HG02938 (cell line): Measurements from ENCODE around the gene FAM229A.

Experiments
- ATAC-seq: cut with Tn5 transposase; IDR thresholded peaks from one replicate; pipeline ENCODE4 v1.9.1; 2021; ENCODE audit warnings: mild to moderate bottlenecking, moderate library complexity; ENCODE audit not compliant: unreplicated experiment

Gene FAM229A

GRCh38 chr1:32350785-32351398, 11.4 kb downstream of the FAM229A start:
- ATAC-seq = peak; percentile 17

DNA sequence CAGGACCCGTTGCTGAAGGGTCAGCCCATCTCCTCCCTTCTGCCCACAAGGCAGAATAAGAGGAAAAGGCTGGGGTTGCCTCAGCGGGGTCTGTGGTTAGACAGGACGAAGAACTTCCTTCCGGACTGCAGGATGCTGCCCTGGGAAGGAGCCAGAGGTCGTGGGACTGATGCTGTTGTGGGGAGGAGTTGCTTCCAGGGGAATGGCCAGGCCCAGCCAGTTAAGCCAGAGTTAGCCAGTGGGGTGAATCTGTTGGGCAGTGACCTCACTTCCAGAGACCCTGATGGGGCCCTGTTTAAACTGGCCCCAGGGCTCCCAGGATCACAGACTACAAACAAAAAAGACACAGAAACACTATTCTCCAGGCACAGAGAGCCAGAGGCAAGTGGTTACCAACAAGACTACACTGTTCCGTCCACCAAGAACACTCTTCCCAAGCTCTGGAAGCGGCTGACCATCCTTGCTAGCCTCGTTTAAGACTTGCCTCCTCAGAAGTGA, 13.0 kb downstream of the FAM229A start:
- no peak for ATAC-seq

GRCh38 chr1:32346532-32347157, 15.6 kb downstream of the FAM229A start:
- ATAC-seq = no peak

GRCh38 chr1:32345289-32345827, 16.9 kb downstream of the FAM229A start:
- no peak for ATAC-seq

- ATAC-seq = no peak
These were observed 19.6 kb downstream of the FAM229A start for GRCh38 chr1:32342704-32343103.

GRCh38 chr1:32341971-32342370, 20.3 kb downstream of the FAM229A start:
- ATAC-seq = no peak

DNA sequence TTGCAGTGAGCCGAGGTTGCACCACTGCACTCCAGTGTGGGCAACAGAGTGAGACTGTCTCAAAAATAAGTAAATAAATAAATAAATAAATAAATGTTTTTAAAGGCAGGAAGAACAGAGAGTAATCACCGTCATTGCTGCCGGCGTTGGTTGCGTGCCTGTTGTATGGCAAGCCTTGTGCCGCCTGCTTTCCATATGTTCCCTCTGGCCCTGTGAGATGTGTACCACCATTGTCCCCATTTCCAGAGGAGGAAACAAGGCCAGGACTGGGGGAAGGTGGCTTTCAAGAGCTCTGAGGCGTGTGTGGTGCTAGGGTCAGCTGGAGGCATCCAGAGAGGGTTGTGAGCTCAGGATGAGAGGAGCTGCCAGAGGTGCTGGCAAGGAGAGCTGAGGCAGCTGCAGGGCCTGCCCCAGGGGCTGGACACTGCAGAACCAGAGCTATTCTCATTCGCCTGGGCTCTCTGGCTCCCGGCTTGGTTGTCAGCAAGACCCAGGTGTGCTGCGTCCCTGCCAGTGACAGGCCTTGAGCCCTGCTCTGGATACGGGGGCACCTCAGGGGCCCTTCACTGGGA, 21.0 kb downstream of the FAM229A start:
- ATAC-seq = no peak

DNA sequence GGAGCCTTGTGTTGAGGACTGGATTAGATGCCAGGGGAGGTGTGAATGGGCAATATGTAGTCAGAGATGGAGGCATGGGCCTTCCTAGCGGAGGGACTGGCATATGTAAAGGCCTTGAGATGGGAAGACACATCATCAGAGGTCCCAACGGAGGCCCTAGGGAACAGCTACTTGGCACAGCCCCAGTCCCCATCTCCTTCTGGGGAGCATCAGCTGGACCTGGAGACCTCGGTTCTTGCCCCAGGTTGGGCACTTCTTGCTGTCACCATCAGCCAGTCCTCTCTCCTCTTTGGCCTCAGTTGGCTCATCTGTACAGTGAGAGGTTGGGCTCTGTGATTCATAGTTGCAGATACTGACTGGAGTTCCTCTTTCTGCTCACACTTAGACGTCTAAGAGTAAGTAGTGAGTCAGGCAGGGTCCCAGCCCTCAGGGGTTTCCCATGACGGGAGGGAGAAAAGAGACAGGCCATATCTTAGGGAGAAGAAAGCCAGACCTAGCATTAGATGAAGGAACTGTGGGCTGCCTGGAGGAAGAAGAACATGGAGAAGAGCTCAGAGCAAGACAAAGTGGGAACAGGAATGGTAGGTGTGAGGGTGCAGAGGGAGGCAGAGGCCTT, 22.8 kb downstream of the FAM229A start:
- ATAC-seq = no peak

DNA sequence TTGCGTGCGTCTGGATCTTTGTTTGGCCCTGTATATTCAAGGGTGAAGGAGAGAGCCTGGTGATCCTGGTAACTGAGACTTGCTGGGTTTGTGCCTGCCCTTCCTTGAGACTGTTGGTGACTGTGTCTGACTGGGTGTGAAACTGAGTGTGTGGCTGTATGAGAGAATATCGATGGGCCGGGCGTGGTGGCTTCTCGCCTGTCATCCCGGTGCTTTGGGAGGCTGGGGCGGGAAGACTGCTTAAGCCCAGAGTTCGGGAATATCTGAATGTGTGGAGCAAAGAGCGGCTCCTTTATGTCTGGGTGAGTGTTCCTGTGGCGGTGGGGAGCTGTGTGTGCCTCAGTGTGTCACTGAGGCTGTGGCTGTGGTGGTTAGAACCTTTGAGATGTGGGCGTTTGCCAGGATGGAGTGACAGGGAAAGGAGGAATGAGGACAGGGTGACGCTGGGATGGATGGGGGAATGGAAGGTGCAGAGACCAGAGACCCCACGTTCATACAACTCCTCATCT, 23.6 kb downstream of the FAM229A start:
- ATAC-seq = no peak

GRCh38 chr1:32337855-32338636, 24.2 kb downstream of the FAM229A start:
- ATAC-seq = no peak

- no peak for ATAC-seq
These were observed 25.2 kb downstream of the FAM229A start for GRCh38 chr1:32336963-32337675.

DNA sequence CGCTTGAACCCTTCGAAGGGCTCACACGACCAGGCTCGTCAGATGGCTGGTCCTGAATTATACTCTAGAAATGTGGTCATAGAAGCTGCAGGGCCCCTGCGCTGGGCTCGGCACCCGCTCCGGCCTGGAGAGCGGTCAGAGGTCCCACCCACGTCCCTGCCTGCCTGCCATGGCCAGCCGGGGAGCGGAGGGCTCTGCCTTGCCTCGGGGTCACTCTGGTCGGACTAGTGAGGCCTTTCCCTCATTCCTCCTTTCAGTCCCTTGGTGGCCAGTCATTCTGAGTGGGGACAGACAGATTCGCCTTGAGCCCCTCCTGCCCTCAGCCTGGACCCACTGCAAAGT, 25.7 kb downstream of the FAM229A start:
- ATAC-seq = no peak

GRCh38 chr1:32335790-32336590, 26.3 kb downstream of the FAM229A start, which contains the start of gene MARCKSL1:
Gene MARCKSL1 (minus strand): TSS chr1:32336233. CDS start chr1:32336033, 200 bp downstream.
- ATAC-seq = no peak

- no peak for ATAC-seq
These were observed 26.8 kb downstream of the FAM229A start for GRCh38 chr1:32335535-32335789.

GRCh38 chr1:32334864-32335534, 27.3 kb downstream of the FAM229A start:
- ATAC-seq = no peak

DNA sequence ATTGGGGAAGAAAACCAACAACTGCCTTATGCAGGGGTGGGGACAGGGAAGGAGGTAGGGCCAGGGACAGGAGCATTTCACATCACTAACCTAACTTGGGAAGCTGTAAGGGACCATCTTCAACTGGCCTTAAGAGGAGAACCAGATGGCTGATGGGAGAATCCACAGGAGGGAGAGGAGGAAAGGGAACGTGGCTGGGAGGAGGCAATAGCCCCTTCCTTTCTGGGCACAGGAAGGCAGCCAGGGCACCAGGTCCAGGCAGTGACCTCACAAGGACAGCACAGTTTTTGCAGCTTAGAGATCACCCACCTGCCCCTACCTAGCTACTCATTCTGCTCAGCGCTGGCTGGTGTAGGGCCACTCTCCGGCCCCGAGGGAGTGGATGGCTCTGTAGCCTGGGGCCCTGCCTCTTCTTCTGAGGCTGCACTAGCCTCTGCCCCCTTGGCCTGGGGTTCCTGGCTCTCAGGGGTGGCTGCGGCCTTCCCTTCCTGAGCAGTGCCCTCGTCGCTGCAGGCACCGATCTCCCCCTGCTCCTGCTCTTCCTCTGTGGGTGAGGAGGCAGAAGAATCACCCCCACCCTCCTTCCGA, 27.9 kb downstream of the FAM229A start:
- ATAC-seq = no peak

DNA sequence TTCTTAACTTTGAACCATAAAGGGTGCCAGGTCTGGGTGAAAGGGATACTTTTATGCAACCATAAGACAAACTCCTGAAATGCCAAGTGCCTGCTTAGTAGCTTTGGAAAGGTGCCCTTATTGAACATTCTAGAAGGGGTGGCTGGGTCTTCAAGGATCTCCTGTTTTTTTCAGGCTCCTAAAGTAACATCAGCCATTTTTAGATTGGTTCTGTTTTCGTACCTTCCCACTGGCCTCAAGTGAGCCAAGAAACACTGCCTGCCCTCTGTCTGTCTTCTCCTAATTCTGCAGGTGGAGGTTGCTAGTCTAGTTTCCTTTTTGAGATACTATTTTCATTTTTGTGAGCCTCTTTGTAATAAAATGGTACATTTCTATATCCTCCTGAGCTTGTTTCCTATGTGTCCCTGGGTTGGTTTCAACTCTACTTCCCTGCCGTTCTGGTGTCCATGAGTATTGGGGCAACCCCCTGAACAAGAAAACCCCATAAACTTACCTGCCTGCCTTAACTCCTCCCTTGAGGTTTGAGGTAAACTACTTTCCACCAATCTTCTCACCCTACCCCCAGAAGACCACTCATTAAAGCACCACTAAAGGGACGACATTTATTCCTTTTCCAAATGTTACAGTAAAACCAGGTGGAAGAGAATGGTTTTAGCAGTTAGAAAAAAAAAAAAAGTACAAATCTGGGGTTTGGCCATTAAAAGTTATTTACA, 28.9 kb downstream of the FAM229A start:
- no peak for ATAC-seq
